H9 (cell line): ENCODE results near the gene SPECC1. TPM values are rescaled to one million over a fixed set of nuclear protein-coding genes. Genes with fewer than 3 reads are reported as not detected.

Experiments
- DNase-seq: peaks from one replicate; pipeline ENCODE4 v3.0.0-alpha.2; 2017
- H2AFZ ChIP-seq: one replicate; pipeline ENCODE4 v1.6.1; 2013; ENCODE audit warnings: mild to moderate bottlenecking, low read length, control low read depth, moderate library complexity
- H2AK5ac ChIP-seq: 2 replicates; pipeline ENCODE4 v1.6.1; 2013; ENCODE audit warnings: low read length, control low read depth, mixed read lengths; ENCODE audit not compliant: insufficient read length
- H2BK120ac ChIP-seq: one replicate; pipeline ENCODE4 v1.6.1; 2013; ENCODE audit warnings: low read depth, mild to moderate bottlenecking, low read length, control low read depth, inconsistent platforms; ENCODE audit not compliant: poor library complexity, severe bottlenecking
- H2BK12ac ChIP-seq: 2 replicates; pipeline ENCODE4 v1.6.1; 2013; ENCODE audit warnings: low read length, control low read depth, mixed read lengths, low read depth; ENCODE audit not compliant: insufficient read length
- H2BK15ac ChIP-seq: 2 replicates; pipeline ENCODE4 v1.6.1; 2013; ENCODE audit warnings: low read depth, low read length, control low read depth
- H2BK20ac ChIP-seq: one replicate; pipeline ENCODE4 v1.6.1; 2013; ENCODE audit warnings: low read depth, mild to moderate bottlenecking, low read length, control low read depth, inconsistent platforms; ENCODE audit not compliant: poor library complexity, severe bottlenecking
- H2BK5ac ChIP-seq: 2 replicates; pipeline ENCODE4 v1.6.1; 2013; ENCODE audit warnings: low read length, control low read depth, mixed read lengths; ENCODE audit not compliant: insufficient read length
- H3K14ac ChIP-seq: 2 replicates; pipeline ENCODE4 v1.6.1; 2013; ENCODE audit warnings: low read length, control low read depth; ENCODE audit not compliant: insufficient read depth
- H3K18ac ChIP-seq: 2 replicates; pipeline ENCODE4 v1.6.1; 2013; ENCODE audit warnings: low read depth, mild to moderate bottlenecking, mixed read lengths, low read length, control low read depth; ENCODE audit not compliant: insufficient read length
- H3K23ac ChIP-seq: 2 replicates; pipeline ENCODE4 v1.6.1; 2013; ENCODE audit warnings: low read length, control low read depth, mixed read lengths, low read depth; ENCODE audit not compliant: insufficient read length
- H3K23me2 ChIP-seq: 2 replicates; pipeline ENCODE4 v1.6.1; 2013; ENCODE audit warnings: low read depth, mild to moderate bottlenecking, mixed read lengths, low read length, control low read depth; ENCODE audit not compliant: insufficient read length, poor library complexity, severe bottlenecking
- H3K27ac ChIP-seq: 2 replicates; pipeline ENCODE4 v1.5.1; 2013; ENCODE audit warnings: low read length, control low read depth, mixed read lengths, low read depth; ENCODE audit not compliant: insufficient read length
- H3K27me3 ChIP-seq: 2 replicates; pipeline ENCODE4 v1.6.1; 2013; ENCODE audit warnings: low read length, control low read depth, inconsistent platforms; ENCODE audit not compliant: insufficient read depth
- H3K4ac ChIP-seq: 2 replicates; pipeline ENCODE4 v1.6.1; 2013; ENCODE audit warnings: low read depth, mild to moderate bottlenecking, control low read depth, inconsistent platforms, low read length, moderate library complexity
- H3K4me1 ChIP-seq: 2 replicates; pipeline ENCODE4 v1.6.1; 2013; ENCODE audit warnings: low read length, control low read depth, inconsistent platforms; ENCODE audit not compliant: insufficient read depth
- H3K4me2 ChIP-seq: 2 replicates; pipeline ENCODE4 v1.6.1; 2013; ENCODE audit warnings: low read length, control low read depth, mixed read lengths; ENCODE audit not compliant: insufficient read length, insufficient read depth
- H3K56ac ChIP-seq: 2 replicates; pipeline ENCODE4 v1.6.1; 2013; ENCODE audit warnings: low read depth, mild to moderate bottlenecking, mixed read lengths, low read length, control low read depth; ENCODE audit not compliant: insufficient read length
- H3K79me1 ChIP-seq: 2 replicates; pipeline ENCODE4 v1.6.1; 2013; ENCODE audit warnings: low read depth, mild to moderate bottlenecking, moderate library complexity, low read length, control low read depth, inconsistent platforms; ENCODE audit not compliant: insufficient read depth, poor library complexity, severe bottlenecking
- H3K79me2 ChIP-seq: 2 replicates; pipeline ENCODE4 v1.6.1; 2013; ENCODE audit warnings: low read length, control low read depth, inconsistent platforms; ENCODE audit not compliant: insufficient read depth
- H3K9ac ChIP-seq: 2 replicates; pipeline ENCODE4 v1.6.1; 2013; ENCODE audit warnings: low read length, control low read depth, mixed read lengths; ENCODE audit not compliant: insufficient read length; ENCODE audit errors: extremely low read depth
- H3K9me3 ChIP-seq: one replicate; pipeline ENCODE4 v1.6.1; 2013; ENCODE audit warnings: low read depth, low read length, inconsistent platforms; ENCODE audit not compliant: control insufficient read depth
- H3T11ph ChIP-seq: one replicate; pipeline ENCODE4 v1.6.1; 2013; ENCODE audit warnings: mild to moderate bottlenecking, low read length, control low read depth, inconsistent platforms
- H4K20me1 ChIP-seq: one replicate; pipeline ENCODE4 v1.6.1; 2013; ENCODE audit not compliant: control insufficient read depth, insufficient read length, insufficient read depth
- H4K5ac ChIP-seq: 2 replicates; pipeline ENCODE4 v1.6.1; 2013; ENCODE audit warnings: low read depth, mild to moderate bottlenecking, mixed read lengths, low read length, control low read depth; ENCODE audit not compliant: insufficient read length
- H4K8ac ChIP-seq: replicated peaks from 2 replicates; pipeline ENCODE4 v1.6.1; 2013; ENCODE audit warnings: low read length, control low read depth, mixed read lengths, low read depth; ENCODE audit not compliant: insufficient read length
- H4K91ac ChIP-seq: 2 replicates; pipeline ENCODE4 v1.6.1; 2013; ENCODE audit warnings: low read depth, mild to moderate bottlenecking, moderate library complexity, mixed read lengths, low read length, control low read depth; ENCODE audit not compliant: insufficient read length
- H3K27ac Mint-ChIP-seq, 3 experiments: 2 replicates in 2 of 3; 3 replicates in 1 of 3; pipeline ENCODE4 v1.8.0; 2020 to 2021; ENCODE audit warnings: mixed read lengths in 3 of 3, mild to moderate bottlenecking in 1 of 3, moderate library complexity in 1 of 3
- H3K27me3 Mint-ChIP-seq: 2 replicates; pipeline ENCODE4 v1.8.0; 2021; ENCODE audit warnings: low read depth, mild to moderate bottlenecking, moderate library complexity, mixed read lengths
- H3K36me3 Mint-ChIP-seq, 3 experiments: 2 replicates in 2 of 3; 3 replicates in 1 of 3; pipeline ENCODE4 v1.8.0; 2020 to 2021; ENCODE audit warnings: low read depth in 3 of 3, mixed read lengths in 3 of 3; ENCODE audit not compliant: insufficient read depth in 1 of 3
- H3K4me1 Mint-ChIP-seq, 2 experiments: 2 replicates each; pipeline ENCODE4 v1.8.0; 2020; ENCODE audit warnings: mixed read lengths in 2 of 2
- H3K4me3 Mint-ChIP-seq, 2 experiments: 2 replicates in 1 of 2; 3 replicates in 1 of 2; pipeline ENCODE4 v1.8.0; 2020 to 2021; ENCODE audit warnings: mild to moderate bottlenecking in 2 of 2, mixed read lengths in 2 of 2, moderate library complexity in 1 of 2
- H3K9me3 Mint-ChIP-seq, 2 experiments: 2 replicates in 1 of 2; 3 replicates in 1 of 2; pipeline ENCODE4 v1.8.0; 2020; ENCODE audit warnings: mild to moderate bottlenecking in 2 of 2, mixed read lengths in 2 of 2, moderate library complexity in 1 of 2
- WGBS: extraction: QIAGEN DNeasy Blood & Tissue Kit; methylation state at CpG from one replicate; pipeline ENCODE4 v1.1.7; 2013; ENCODE audit warnings: missing lambda C conversion rate, low lambda C conversion rate, mixed read lengths; ENCODE audit not compliant: insufficient read length; ENCODE audit errors: extremely low coverage; 5-methylcytosine and 5-hydroxymethylcytosine counted together
- total RNA-seq: library from RNA; stranded (reverse); gene quantifications from 2 replicates; pipeline ENCODE4 v1.2.1, GENCODE V29; 2021
- TF ChIP-seq, protein P1 (sequence below): fragments of 200-600 bp; sonication (generic); conservative IDR thresholded peaks from 3 replicates; pipeline ENCODE4 v1.8.0; 2021; ENCODE audit warnings: antibody characterized with exemption, mild to moderate bottlenecking

SPECC1 gene
- total RNA-seq, 1 experiment from 2014 or later: 65.7 TPM

DNA sequence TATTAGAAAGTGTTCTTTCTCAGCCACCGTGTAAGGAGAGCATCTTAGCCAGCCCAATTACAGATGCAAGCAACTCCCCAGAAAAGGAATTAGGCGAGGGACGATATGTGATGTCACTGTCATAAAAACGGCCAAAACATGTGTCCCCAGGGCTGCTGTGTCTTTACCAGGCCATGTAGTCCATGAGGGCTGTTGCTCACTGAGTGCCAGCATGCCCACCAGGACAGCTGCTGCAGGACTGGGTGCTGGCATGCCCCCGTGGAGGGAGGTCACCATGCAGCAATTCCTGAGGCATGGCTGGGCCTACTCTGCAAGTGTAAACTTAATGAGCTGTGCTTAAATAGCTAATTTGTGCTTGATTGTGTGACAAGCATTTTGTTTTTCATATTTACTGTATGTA is 301.3 kb downstream of the SPECC1 start:
- Histone ChIP-seq H4K20me1 (no peaks in the 10 kb centered on the region), H4K8ac (no peak overlapping the region), H4K5ac (no peak overlapping the region), H2BK15ac (no peak overlapping the region), H2BK5ac (no peak overlapping the region), H3K14ac (no peak overlapping the region), H3K27me3 (no peaks in the 10 kb centered on the region), H4K91ac (no peak overlapping the region), H3K56ac (no peak overlapping the region), H2BK12ac (no peak overlapping the region), H3K9ac (no peak overlapping the region), H3K4ac (no peak overlapping the region), H2BK120ac (no peak overlapping the region), H2BK20ac (no peak overlapping the region), H3K79me2 (no peaks in the 10 kb centered on the region), H3K27ac (no peak overlapping the region), H2AK5ac (no peak overlapping the region), H3K18ac (no peak overlapping the region), H3K23ac (no peak overlapping the region), H2AFZ (no peak overlapping the region), H3K79me1 (no peaks in the 10 kb centered on the region), H3K23me2 (no peaks in the 10 kb centered on the region), H3K9me3 (peaks cover 11% of the 10 kb centered on the region), H3K4me2 (no peak overlapping the region), H3T11ph (no peak overlapping the region), H3K4me1 (no peaks in the 10 kb centered on the region)
- WGBS: no CpG with 5 or more reads among the region's 5 CpGs
- H3K4me1 Mint-ChIP-seq: peaks cover 0 to 4% of the 10 kb centered on the region in 2 experiments; a peak in 1 of 4 replicates
- H3K27ac Mint-ChIP-seq: no peak overlapping the region
- no peak overlapping the region for H3K4me3 Mint-ChIP-seq
- H3K9me3 Mint-ChIP-seq: peaks cover 19 to 20% of the 10 kb centered on the region in 2 experiments
- no peak for DNase-seq
- H3K36me3 Mint-ChIP-seq: peaks cover 37 to 49% (median 48%) of the 10 kb centered on the region in 3 experiments
- H3K27me3 Mint-ChIP-seq: no peaks in the 10 kb centered on the region
- TF ChIP-seq, protein P1, sequence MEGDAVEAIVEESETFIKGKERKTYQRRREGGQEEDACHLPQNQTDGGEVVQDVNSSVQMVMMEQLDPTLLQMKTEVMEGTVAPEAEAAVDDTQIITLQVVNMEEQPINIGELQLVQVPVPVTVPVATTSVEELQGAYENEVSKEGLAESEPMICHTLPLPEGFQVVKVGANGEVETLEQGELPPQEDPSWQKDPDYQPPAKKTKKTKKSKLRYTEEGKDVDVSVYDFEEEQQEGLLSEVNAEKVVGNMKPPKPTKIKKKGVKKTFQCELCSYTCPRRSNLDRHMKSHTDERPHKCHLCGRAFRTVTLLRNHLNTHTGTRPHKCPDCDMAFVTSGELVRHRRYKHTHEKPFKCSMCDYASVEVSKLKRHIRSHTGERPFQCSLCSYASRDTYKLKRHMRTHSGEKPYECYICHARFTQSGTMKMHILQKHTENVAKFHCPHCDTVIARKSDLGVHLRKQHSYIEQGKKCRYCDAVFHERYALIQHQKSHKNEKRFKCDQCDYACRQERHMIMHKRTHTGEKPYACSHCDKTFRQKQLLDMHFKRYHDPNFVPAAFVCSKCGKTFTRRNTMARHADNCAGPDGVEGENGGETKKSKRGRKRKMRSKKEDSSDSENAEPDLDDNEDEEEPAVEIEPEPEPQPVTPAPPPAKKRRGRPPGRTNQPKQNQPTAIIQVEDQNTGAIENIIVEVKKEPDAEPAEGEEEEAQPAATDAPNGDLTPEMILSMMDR: no peak
